HG03175 (cell line): ENCODE measurements around the gene TMEM108.

ENCODE experiments used
- ATAC-seq: cut with Tn5 transposase; IDR thresholded peaks from one replicate; pipeline ENCODE4 v1.9.1; 2021; ENCODE audit warnings: mild to moderate bottlenecking, moderate library complexity; ENCODE audit not compliant: unreplicated experiment

Gene TMEM108

GRCh38 chr3:133301731-133302130, 263.5 kb downstream of the TMEM108 start:
- no peak for ATAC-seq

GRCh38 chr3:133303430-133303829, 265.2 kb downstream of the TMEM108 start:
- ATAC-seq, result no peak

- no peak for ATAC-seq
These were observed 279.7 kb downstream of the TMEM108 start for GRCh38 chr3:133317866-133318265.

GRCh38 chr3:133328373-133328772, 290.2 kb downstream of the TMEM108 start:
- no peak for ATAC-seq

GRCh38 chr3:133329626-133330025, 291.4 kb downstream of the TMEM108 start:
- ATAC-seq, result no peak

GRCh38 chr3:133330065-133330464, 291.9 kb downstream of the TMEM108 start:
- no peak for ATAC-seq

GRCh38 chr3:133330522-133330921, 292.3 kb downstream of the TMEM108 start:
- ATAC-seq, result no peak

GRCh38 chr3:133354721-133355120, 316.5 kb downstream of the TMEM108 start:
- ATAC-seq, result no peak

- no peak for ATAC-seq
These were observed 322.3 kb downstream of the TMEM108 start for GRCh38 chr3:133360476-133360875.

- ATAC-seq, result no peak
These were observed 322.8 kb downstream of the TMEM108 start for GRCh38 chr3:133361011-133361410.

- no peak for ATAC-seq
These were observed 323.2 kb downstream of the TMEM108 start for GRCh38 chr3:133361435-133361834.

GRCh38 chr3:133362539-133362938, 324.3 kb downstream of the TMEM108 start:
- ATAC-seq, result no peak

GRCh38 chr3:133364704-133365103, 326.5 kb downstream of the TMEM108 start:
- ATAC-seq, result no peak

GRCh38 chr3:133366921-133367320, 328.7 kb downstream of the TMEM108 start:
- ATAC-seq, result no peak

- no peak for ATAC-seq
These were observed 329.2 kb downstream of the TMEM108 start for GRCh38 chr3:133367403-133367802.

GRCh38 chr3:133367956-133368355, 329.8 kb downstream of the TMEM108 start:
- ATAC-seq, result no peak

- ATAC-seq, result no peak
These were observed 330.3 kb downstream of the TMEM108 start for GRCh38 chr3:133368371-133369067.

- ATAC-seq, result no peak
These were observed 330.9 kb downstream of the TMEM108 start for GRCh38 chr3:133369068-133369440.

- no peak for ATAC-seq
These were observed 333.0 kb downstream of the TMEM108 start for GRCh38 chr3:133371181-133371580.

- no peak for ATAC-seq
These were observed 333.5 kb downstream of the TMEM108 start for GRCh38 chr3:133371676-133372075.

- no peak for ATAC-seq
These were observed 336.7 kb downstream of the TMEM108 start for GRCh38 chr3:133374708-133375402.

GRCh38 chr3:133375403-133375745, 337.2 kb downstream of the TMEM108 start:
- no peak for ATAC-seq

- ATAC-seq, result no peak
These were observed 338.6 kb downstream of the TMEM108 start for GRCh38 chr3:133376810-133377209.
